ENCODE results near the gene HMCN2.
"Not testable (repeated sequence)": the region's sequence is repeated elsewhere in the genome, so short reads cannot be mapped to it uniquely, and the experiment has no call there.

HMCN2 gene

GRCh38 chr9:130433168-130433946 is 167.8 kb downstream of the HMCN2 start:
- TF ChIP-seq ZFX (IDR thresholded peaks at IDR 0.05) (no peak), CTCF (conservative IDR thresholded peaks at IDR 0.05) (no peak)
- H3K27ac ChIP-seq = no peak overlapping the region

GRCh38 chr9:130433947-130434262 is 168.3 kb downstream of the HMCN2 start:
- no peak for TF ChIP-seq ZFX (IDR thresholded peaks at IDR 0.05)
- no peak for TF ChIP-seq CTCF (conservative IDR thresholded peaks at IDR 0.05)
- H3K27ac ChIP-seq = no peak overlapping the region

- not testable (repeated sequence) for H3K27ac ChIP-seq
These were observed 169.1 kb downstream of the HMCN2 start for GRCh38 chr9:130434656-130435055.

- TF ChIP-seq ZFX (IDR thresholded peaks at IDR 0.05) = no peak
- TF ChIP-seq CTCF (conservative IDR thresholded peaks at IDR 0.05) = no peak
These were observed 171.6 kb downstream of the HMCN2 start for GRCh38 chr9:130437011-130437789.

GRCh38 chr9:130438382-130438981 is 172.9 kb downstream of the HMCN2 start:
- H3K27ac ChIP-seq = no peak overlapping the region
- TF ChIP-seq ZFX (IDR thresholded peaks at IDR 0.05) = no peak
- TF ChIP-seq CTCF (conservative IDR thresholded peaks at IDR 0.05) = no peak

More at GRCh38 chr9:130437011-130437789, 171.6 kb downstream of the HMCN2 start:
- no peak overlapping the region for H3K27ac ChIP-seq

- H3K27ac ChIP-seq = no peak overlapping the region
- TF ChIP-seq CTCF (conservative IDR thresholded peaks at IDR 0.05) (no peak), ZFX (IDR thresholded peaks at IDR 0.05) (no peak)
These were observed 175.5 kb downstream of the HMCN2 start for GRCh38 chr9:130441031-130441430.

- TF ChIP-seq CTCF (conservative IDR thresholded peaks at IDR 0.05) (no peak), ZFX (IDR thresholded peaks at IDR 0.05) (no peak)
- no peak overlapping the region for H3K27ac ChIP-seq
These were observed 177.3 kb downstream of the HMCN2 start for GRCh38 chr9:130442746-130443455.
